HEK293T (cell line): Measurements from ENCODE around the gene AEBP2.

Experiments
- CTCF ChIA-PET: fragments of 350-600 bp; formaldehyde crosslinking; extraction: SDS; loops from one replicate; lab custom pipeline; 2021; ENCODE audit warnings: antibody characterized with exemption, inconsistent platforms; lab: Yijun Ruan, JAX
- POLR2A ChIA-PET: fragments of 350-600 bp; formaldehyde crosslinking; extraction: SDS; loops from one replicate; lab custom pipeline; 2020; ENCODE audit warnings: antibody characterized with exemption, inconsistent platforms; lab: Yijun Ruan, JAX
- DNase-seq: peaks from one replicate; pipeline ENCODE4 v3.0.0; 2012; ENCODE audit warnings: mixed read lengths; ENCODE audit errors: extremely low spot score
- ARNT ChIP-seq: fragments of 450-650 bp; IDR thresholded peaks from 2 replicates; pipeline ENCODE4 v1.6.1; 2017; ENCODE audit warnings: mild to moderate bottlenecking
- BHLHE40 ChIP-seq: fragments of 450-650 bp; IDR thresholded peaks from 2 replicates; pipeline ENCODE4 v1.6.1; 2016; ENCODE audit warnings: mild to moderate bottlenecking, moderate library complexity, borderline replicate concordance
- CTBP1 ChIP-seq: fragments of 450-650 bp; IDR thresholded peaks from 2 replicates; pipeline ENCODE4 v1.6.1; 2016; ENCODE audit warnings: borderline replicate concordance
- ELF4 ChIP-seq: fragments of 450-650 bp; IDR thresholded peaks from 2 replicates; pipeline ENCODE4 v1.6.1; 2017; ENCODE audit warnings: antibody characterized with exemption
- FOXA1 ChIP-seq: fragments of 450-650 bp; IDR thresholded peaks from 2 replicates; pipeline ENCODE4 v1.6.1; 2016; ENCODE audit warnings: mild to moderate bottlenecking
- FOXK2 ChIP-seq: fragments of 450-650 bp; IDR thresholded peaks from 2 replicates; pipeline ENCODE4 v1.6.1; 2016; ENCODE audit warnings: mild to moderate bottlenecking
- FOXM1 ChIP-seq: fragments of 450-650 bp; IDR thresholded peaks from 2 replicates; pipeline ENCODE4 v1.6.1; 2017; ENCODE audit warnings: mild to moderate bottlenecking, borderline replicate concordance
- HDGF ChIP-seq: fragments of 450-650 bp; IDR thresholded peaks from 2 replicates; pipeline ENCODE4 v1.6.1; 2017; ENCODE audit warnings: antibody characterized with exemption, borderline replicate concordance
- L3MBTL2 ChIP-seq: fragments of 450-650 bp; conservative IDR thresholded peaks from 2 replicates; pipeline ENCODE4 v1.6.1; 2016; ENCODE audit warnings: mild to moderate bottlenecking
- LEF1 ChIP-seq: fragments of 450-650 bp; IDR thresholded peaks from 2 replicates; pipeline ENCODE4 v1.6.1; 2017; ENCODE audit warnings: mild to moderate bottlenecking, borderline replicate concordance
- NFRKB ChIP-seq: fragments of 450-650 bp; IDR thresholded peaks from 2 replicates; pipeline ENCODE4 v1.6.1; 2016; ENCODE audit warnings: mild to moderate bottlenecking, moderate library complexity
- SP1 ChIP-seq: fragments of 450-650 bp; IDR thresholded peaks from 2 replicates; pipeline ENCODE4 v1.6.1; 2017
- SUZ12 ChIP-seq: fragments of 450-650 bp; IDR thresholded peaks from 2 replicates; pipeline ENCODE4 v1.6.1; 2016; ENCODE audit warnings: mild to moderate bottlenecking
- TARDBP ChIP-seq: fragments of 450-650 bp; IDR thresholded peaks from 2 replicates; pipeline ENCODE4 v1.6.1; 2016
- ZNF384 ChIP-seq: fragments of 450-650 bp; IDR thresholded peaks from 2 replicates; pipeline ENCODE4 v1.6.1; 2016
- TF ChIP-seq, protein P1 (sequence below): fragments of 450-650 bp; IDR thresholded peaks from 2 replicates; pipeline ENCODE4 v1.6.1; 2016

AEBP2 gene

GRCh38 chr12:19527866-19528265 is 88.6 kb downstream of the AEBP2 start:
- CTCF ChIA-PET, result interaction anchor here (0.7 to 1.2 kb wide), 2 partner anchors 9 to 854 kb away, joined by 3 read pairs; no protein-coding TSS in a partner anchor
- POLR2A ChIA-PET, result no interaction called here
- TF ChIP-seq, protein P1, sequence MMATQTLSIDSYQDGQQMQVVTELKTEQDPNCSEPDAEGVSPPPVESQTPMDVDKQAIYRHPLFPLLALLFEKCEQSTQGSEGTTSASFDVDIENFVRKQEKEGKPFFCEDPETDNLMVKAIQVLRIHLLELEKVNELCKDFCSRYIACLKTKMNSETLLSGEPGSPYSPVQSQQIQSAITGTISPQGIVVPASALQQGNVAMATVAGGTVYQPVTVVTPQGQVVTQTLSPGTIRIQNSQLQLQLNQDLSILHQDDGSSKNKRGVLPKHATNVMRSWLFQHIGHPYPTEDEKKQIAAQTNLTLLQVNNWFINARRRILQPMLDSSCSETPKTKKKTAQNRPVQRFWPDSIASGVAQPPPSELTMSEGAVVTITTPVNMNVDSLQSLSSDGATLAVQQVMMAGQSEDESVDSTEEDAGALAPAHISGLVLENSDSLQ, result no peak
- TF ChIP-seq SP1 (no peak), BHLHE40 (no peak), SUZ12 (no peak), FOXK2 (no peak), TARDBP (no peak), HDGF (no peak), ZNF384 (no peak), NFRKB (no peak)
- DNase-seq, result no peak

DNA sequence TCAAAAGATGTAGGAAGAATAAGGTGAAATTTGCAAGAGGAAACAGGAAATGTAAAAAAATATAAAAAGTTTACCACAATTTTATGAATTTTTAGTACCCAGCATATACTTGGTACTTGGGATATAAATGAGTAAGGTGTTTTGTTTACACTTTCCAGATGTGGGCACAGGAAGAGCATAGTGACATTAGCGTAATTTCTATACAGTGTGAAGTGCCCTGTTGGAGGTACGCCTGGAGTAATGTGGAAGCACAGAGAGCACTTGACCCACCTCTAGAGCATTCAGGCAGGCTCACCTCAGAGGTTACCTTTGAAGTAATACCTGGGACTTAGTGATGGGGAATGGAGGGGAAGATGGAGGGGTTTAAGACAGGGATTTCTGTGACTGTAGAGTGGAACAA is 89.5 kb downstream of the AEBP2 start:
- ChIA-PET CTCF (no interaction called here), POLR2A (no interaction called here)
- DNase-seq, result no peak
- no peak for TF ChIP-seq SP1
- TF ChIP-seq FOXK2, result no peak

DNA sequence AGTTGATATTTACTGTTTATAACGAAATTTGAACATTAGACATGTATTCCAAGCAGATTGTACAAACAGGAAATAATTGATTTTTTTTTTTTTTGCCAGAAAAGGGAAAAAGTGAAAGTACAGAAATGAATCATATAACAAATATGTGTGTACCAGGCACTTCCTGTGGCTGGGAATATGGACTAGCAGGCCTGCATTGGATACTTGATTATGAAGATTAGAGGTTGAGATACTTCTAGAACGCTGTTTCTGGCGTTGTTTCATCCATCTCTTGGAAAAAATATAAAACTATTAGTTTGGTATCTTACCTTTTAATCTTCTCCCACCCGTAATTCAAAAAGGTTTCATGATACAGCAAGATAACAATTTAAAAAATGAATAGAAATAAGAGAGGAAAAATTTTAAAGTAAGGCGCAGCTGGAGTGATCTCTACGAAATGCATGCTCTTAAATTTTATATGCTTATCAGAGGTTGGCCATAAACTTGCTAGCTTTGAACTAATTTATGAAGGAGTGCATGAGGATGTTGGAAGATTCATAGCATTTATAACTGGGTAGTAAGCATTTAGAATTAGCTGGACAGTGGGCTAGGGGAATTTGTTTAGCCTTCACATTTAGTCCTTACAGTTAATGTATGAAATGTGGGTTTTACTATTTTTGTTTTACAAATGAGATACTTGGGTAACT is 90.8 kb downstream of the AEBP2 start:
- CTCF ChIA-PET, result no interaction called here
- no peak for DNase-seq
- TF ChIP-seq ARNT (no peak), SUZ12 (no peak), BHLHE40 (no peak), NFRKB (no peak), CTBP1 (no peak), TARDBP (no peak), ZNF384 (no peak), FOXM1 (no peak), FOXA1 (no peak), LEF1 (no peak), SP1 (no peak), L3MBTL2 (no peak), ELF4 (no peak), FOXK2 (no peak), HDGF (no peak)
- TF ChIP-seq, protein P1, result no peak
- POLR2A ChIA-PET, result no interaction called here

DNA sequence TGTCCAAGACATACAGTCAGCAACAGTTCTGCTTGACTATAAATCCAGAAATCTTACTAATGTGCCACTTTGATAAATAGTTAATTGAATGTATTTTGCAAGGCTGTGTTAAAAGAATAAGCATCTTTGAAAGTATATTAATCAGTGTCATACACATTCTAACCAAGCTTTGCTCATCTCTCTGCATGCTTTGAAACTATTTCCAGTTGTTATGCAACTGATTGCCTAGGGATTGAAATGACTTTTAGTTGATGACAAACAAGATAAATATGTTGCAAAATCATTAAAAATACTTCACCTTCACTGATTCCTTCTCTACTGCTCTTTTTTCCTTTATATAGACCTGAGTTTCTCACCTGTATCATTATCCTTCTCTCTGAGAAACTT is 91.3 kb downstream of the AEBP2 start:
- POLR2A ChIA-PET, result no interaction called here
- DNase-seq, result no peak
- CTCF ChIA-PET, result no interaction called here
- no peak for TF ChIP-seq HDGF
- no peak for TF ChIP-seq TARDBP
- no peak for TF ChIP-seq ARNT
- no peak for TF ChIP-seq BHLHE40
- TF ChIP-seq ELF4, result no peak
- no peak for TF ChIP-seq SUZ12
- no peak for TF ChIP-seq SP1
- TF ChIP-seq NFRKB, result no peak
- TF ChIP-seq L3MBTL2, result no peak
- no peak for TF ChIP-seq ZNF384
- TF ChIP-seq CTBP1, result no peak
- TF ChIP-seq FOXM1, result no peak
- no peak for TF ChIP-seq FOXK2
- TF ChIP-seq FOXA1, result no peak
- TF ChIP-seq LEF1, result no peak
- TF ChIP-seq, protein P1, result no peak

- TF ChIP-seq L3MBTL2 (no peak), NFRKB (no peak), BHLHE40 (no peak), TARDBP (no peak), ARNT (no peak), ELF4 (no peak), ZNF384 (no peak)
- TF ChIP-seq, protein P1, result no peak
- no peak for DNase-seq
- POLR2A ChIA-PET, result no interaction called here
- CTCF ChIA-PET, result no interaction called here
These were observed 94.3 kb downstream of the AEBP2 start for GRCh38 chr12:19533567-19533966.

GRCh38 chr12:19539071-19539470 is 99.8 kb downstream of the AEBP2 start:
- no peak for TF ChIP-seq ZNF384
- no peak for TF ChIP-seq SP1
- no peak for TF ChIP-seq CTBP1
- TF ChIP-seq FOXK2, result no peak
- no peak for TF ChIP-seq NFRKB
- DNase-seq, result no peak
- ChIA-PET POLR2A (no interaction called here), CTCF (no interaction called here)
